Cerebellar cortex (tissue), 1 donor: ENCODE results near the gene ZBTB40.

Experiments used
- DNase-seq: peaks from one replicate; pipeline ENCODE4 v3.0.0-alpha.2; 2015; ENCODE audit warnings: low spot score

ZBTB40 gene

DNA sequence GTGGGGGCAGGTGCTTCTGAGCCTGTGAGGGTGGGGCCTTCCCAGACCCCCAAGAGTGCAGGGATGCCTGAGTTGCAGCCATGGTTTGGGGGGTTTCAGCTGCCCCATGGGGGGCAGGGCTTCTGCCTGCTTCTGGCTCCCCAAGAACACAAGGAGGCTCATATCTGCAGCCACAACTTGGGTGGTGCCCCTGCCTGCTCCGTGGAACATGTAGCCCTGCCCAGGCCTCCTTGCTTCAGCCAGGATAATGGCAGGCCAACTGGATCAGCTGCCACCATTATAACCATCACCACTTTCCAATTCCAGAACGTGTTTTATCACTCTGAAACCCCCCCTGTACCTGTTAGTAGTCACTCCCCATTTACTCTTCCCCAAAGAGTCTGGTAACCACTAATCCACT, 14.0 kb downstream of the ZBTB40 start:
- no peak for DNase-seq

DNA sequence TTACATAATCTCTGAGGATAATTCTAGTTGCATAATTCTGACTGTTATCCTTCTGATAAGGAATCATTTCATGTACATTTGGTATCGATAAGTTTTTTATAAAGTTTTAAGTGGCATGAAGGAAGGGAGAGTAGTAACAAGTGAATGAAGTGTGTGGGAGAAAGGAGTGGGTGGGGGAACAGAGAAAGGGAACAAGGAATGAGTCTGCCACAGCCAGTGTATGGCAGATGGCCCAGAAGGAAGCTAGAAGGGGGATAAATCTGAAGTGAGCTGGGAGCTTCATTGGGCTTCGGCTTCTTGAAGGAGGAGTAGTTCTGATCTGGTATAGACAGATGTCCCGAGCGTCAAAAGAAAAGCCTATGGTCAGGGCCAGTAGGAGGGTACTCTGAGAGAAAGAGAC, 18.6 kb downstream of the ZBTB40 start:
- no peak for DNase-seq

DNA sequence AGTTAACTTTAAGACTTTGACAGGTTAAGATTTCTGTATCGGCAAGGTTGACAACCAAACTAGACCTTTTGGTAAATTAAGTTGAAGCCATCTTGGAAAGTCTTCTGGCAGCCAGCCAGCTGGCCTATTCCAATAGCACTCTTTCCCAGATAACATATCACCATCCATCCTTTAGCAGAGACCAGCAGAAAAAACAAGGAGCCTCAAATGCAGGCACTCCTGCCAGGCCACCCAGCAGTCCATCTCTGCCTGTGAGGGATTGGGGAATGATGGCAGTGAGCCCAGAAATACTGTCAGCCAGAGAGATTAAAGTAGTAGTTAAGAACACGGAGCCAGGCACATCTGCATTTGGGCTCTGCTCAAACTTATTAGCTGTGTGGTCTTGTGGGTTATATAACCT, 19.4 kb downstream of the ZBTB40 start:
- peak; percentile 15 for DNase-seq

DNA sequence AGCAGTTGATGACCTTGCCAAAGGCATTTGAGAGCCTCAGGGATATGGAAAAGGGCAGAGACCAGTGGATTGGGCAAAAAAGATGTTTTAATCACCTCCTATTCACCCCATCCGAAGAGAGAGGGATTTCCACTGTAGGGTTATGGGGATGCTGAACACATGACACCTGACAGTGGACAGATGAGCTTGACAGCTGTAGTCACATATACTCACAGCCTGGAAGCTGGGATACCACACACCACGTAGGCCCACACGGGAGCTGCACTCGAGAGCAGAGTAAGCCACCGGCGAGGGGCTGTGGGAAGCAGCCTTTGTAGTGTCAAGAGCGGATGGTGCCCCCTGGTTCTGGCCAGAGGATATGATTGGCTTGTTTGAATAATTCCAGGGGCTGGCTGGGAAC, 20.0 kb downstream of the ZBTB40 start:
- DNase-seq = no peak

DNA sequence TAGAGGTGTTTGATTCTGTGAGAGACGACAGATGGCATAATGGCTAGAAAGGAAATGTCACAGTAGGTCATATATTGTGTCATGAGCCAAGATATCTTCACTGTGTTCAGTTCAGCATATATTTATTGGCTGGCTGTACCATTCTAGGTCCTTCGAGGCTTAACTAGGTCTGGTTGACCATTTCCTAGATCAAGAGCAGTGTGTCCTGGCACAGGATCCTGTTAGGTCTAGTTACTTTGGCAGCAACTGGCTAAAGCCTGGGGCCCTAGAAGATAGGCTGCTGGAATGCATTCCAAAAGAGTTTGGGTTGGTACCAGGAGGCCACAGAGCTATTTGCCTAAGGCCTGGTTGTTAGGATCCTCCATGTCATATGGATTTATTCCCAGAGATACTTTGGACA, 20.9 kb downstream of the ZBTB40 start:
- DNase-seq = peak; percentile 83

DNA sequence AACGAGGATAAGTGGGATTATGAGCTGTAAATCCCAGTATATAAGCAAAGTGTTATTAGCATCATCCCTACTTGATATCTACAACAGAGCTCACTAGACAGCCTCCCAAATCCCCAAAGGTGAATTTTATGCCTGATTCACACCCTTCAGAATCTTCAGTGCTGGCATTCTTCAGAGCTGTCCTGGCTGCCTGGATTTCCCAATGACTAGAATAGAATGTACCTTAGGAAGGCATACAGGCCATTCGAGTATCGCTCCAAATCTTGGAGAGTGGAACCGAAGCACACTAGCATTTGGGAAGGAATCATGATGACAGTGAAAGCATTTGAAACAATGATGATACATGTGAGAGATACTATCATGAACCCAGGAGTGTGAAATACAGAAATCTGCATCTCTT, 22.3 kb downstream of the ZBTB40 start:
- DNase-seq = no peak

DNA sequence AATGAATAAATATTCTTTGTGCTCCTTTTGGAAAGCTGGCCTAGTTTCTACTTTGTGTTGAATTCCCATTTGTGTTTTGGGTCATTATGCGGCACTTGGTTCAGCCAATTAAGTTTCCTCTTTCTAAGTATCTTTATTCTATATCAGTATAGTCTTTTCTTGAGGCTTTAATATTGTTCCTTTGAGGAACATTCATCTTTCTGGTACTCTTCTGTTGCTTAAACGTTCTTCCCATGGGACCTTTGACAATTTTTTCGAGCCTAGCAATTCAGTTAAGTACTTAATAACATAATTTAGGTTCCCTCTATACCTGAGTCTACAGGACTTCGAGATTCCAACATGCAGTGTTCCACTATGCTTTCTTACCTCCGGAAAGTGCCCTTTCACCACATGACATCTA, 24.9 kb downstream of the ZBTB40 start:
- no peak for DNase-seq

DNA sequence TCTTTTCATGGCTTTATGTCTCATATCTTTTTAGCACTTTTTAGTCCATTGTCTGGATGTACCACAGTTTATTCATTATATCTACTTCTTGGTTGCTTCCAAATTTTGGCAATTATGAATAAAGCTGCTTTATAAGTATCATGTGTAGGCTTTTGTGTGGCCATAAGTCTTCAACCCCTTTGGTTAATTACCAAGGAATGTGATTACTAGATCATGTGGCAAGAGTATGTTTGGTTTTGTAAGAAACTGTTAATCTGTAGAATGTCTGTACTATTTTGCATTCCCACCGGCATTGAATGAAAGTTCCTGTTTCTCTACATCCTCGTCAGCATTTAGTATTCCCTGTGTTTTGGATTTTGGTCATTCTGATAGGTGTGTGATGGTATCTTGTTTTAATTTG, 31.5 kb downstream of the ZBTB40 start:
- DNase-seq = no peak

DNA sequence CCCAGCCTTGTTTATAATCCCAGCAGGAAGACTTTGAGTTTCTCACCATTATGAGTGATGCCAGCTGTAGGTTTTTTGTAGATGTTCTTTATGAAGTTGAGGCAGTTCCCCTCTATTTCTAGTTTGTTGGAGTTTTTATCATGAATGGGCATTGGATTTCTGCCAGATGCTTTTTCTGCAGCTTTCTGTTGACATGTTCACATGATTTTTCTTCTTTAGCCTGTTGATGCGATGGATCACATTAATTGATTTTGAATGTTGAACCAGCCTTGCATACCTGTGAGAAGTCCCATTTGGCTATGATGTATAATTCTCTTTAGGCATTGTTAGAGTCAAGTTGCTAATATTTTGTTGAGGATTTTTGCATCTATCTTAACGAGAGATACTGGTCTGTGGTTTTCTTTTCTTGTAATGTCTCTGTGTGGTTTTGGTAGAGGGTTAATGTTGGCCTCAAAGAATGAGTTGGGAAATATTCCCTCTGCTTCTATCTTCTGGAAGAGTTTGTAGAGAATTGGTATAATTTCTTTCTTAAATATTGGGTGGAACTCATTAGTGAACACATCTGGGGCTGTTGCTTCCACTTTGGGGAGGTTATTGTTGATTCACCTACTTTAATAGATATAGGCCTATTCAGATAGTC, 33.2 kb downstream of the ZBTB40 start:
- DNase-seq = no peak

DNA sequence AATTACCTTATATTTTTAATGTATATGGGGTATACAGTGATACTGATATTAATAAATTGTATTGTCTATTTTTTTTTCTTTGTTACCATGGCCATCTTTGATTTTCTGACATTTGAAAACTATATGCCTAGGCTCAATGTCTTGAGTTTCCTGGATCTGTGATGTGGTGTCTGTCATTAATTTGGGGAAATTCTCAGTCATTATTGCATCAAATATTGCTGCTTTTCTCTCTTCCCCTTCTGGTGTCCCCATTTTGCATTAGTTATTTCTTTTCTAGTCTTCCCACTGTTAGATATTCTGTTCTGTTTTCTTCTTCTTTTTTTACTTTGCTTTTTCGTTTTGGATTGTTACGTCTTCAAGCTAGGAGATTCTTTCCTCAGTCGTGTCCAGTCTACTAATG, 33.8 kb downstream of the ZBTB40 start:
- no peak for DNase-seq

DNA sequence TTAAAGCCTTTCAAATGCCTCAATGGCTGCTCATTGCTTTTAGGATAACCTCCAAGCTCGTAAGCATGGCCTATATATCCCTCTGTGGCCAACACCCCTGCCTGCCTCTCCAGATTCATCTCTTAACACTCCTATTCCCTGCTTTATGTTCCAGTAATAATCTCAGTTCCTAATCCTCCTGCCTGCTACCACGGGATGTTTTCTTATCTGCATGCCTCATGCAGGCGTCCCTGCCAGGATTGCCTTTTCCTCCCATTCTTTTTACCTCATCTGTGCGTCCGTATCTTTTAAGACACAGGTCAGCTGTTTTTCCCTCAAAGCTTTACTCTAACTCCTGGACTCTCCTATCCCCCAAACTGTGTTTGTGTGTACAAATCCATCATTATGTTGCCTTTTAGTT, 36.1 kb downstream of the ZBTB40 start:
- no peak for DNase-seq

DNA sequence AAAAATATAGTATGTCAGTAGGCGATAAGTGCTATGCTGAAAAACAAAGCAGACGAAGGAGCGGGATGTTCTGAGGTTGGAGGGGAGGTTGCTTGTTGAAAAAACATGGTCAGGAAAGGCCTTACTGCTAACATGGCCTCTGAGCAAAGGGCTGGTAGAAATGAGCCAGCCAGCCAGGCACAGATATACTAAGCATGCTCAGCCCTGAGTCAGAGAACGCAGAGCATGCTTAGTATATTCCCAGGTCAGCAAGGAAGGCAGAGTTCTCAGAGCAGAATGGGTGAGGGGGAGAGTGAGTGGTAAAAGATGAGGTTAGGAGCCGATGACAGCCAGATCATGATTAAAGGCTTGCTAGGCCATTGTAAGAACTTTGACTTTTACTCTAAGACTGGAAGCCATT, 36.7 kb downstream of the ZBTB40 start:
- no peak for DNase-seq

DNA sequence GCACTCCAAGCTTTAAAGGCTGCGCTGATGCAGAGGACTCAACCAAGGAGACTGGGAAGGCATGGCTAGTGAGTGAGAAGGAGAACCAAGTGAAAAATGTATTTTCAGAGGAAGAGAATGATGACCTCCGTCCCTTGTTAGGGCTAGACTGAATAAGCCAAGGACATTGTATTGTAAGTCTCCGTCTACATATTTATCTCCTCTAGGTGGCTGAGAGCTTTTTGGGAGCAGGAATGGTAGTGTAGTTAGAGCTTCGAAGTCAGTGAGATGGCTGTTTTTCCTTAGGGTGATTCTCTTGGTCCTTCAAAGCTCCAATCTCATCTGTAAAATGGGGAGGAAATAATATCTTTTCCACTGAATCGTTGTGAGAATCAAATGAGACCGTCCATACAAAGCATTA, 37.6 kb downstream of the ZBTB40 start:
- no peak for DNase-seq

DNA sequence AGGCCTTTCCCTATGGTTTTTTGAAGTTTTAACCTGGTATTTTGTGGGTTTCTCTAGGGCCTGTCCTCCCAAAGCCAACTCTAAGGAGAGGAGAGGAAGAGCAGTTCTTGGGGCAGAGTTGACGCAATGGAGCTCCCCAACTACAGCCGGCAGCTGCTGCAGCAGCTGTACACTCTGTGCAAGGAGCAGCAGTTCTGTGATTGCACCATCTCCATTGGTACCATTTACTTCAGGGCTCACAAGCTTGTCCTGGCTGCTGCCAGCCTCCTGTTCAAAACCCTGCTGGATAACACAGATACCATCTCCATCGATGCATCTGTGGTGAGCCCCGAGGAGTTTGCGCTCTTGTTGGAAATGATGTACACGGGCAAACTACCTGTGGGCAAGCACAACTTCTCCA, 38.2 kb downstream of the ZBTB40 start:
- DNase-seq = no peak

DNA sequence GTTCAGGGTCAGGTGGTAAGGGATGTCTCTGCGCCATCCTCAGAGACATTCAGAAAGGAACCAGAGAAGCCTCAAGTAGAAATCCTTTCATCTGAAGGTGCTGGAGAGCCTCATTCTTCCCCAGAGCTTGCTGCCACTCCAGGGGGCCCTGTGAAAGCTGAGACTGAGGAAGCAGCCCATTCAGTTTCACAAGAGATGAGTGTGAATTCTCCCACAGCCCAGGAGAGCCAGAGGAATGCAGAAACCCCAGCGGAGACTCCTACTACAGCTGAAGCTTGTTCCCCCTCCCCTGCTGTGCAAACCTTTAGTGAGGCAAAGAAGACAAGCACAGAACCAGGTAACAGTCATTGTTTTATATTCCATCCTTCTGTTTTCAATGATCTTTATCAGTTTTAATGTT, 38.7 kb downstream of the ZBTB40 start:
- DNase-seq = no peak

DNA sequence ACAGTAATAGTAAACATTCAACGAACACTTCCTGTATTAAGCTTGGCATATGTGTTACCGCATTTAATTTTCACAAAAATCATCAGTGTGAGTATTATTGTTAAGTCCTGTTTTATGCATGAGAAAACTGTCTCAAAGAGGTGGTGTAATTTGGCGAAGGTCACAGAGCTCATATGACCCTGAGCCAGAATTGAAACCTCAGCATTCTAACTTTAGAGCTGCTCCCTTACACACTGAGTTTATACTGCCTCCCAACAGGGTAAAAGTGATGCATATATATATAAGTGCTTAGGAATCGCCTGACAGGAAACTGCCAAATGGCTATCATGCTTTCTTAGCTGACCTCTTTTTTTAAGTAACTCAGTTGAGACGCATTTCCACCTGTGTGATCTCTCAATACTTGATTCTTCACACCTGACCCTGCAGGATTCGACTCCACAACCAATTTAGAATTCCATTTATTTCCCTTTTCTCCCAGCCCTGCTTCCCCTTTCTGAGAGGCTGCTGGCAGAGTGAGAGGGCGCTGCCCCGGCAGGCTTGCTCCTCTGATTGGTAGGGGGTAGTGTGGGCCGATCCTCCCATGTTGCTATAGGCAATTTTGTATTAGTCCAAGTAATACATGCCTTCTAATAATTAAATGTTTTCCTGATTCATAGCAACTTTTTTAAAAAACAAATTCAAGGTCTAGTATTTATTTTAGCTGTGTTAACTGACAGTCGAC, 40.5 kb downstream of the ZBTB40 start:
- DNase-seq = no peak

DNA sequence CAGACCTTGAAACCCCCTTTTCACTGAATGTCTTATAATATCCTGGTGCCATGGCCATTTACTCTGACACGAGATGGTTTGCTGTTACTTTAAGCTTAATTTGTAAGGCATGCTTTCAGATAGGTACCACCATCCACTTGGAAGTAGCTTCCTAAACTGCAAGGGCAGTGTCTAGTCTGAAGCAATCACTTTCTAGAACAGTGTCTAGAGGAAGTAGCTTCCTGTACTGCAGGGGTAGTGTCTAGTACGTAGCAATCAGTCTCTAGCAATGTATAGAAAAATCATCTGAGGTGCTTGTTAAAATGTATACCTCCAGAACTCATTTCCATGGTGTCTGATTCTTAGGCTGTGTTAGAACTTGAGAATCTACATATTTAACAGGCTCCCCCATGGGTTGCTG, 42.5 kb downstream of the ZBTB40 start:
- no peak for DNase-seq

DNA sequence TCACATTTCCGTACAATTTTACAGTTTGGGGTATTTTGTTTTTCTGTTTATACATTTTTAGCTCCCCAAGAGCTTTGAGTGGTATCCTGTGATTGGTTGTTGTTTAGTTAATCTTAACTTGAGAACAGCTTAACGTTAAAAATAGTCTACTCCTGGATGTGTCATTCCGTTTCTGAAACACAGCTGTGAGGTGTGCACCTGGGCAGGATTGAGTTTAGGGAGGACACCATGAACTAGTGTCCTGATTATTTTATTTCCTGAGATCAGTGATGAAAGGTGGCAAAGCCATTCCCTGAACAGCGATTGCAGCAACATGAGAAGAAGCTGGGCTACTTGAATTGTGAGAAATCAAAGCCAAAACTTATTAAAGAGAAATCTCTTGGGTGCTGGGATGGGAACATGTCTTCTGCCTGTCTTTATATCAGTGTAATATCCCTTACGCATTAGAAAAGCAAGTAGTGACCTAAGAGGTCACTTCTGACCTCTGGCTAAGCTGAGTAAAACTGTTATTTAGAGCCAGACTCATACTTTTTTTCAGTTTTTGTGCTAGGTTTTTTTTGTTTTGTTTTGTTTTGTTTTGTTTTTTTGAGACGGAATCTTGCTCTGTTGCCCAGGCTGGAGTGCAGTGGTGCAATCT, 43.4 kb downstream of the ZBTB40 start:
- no peak for DNase-seq

DNA sequence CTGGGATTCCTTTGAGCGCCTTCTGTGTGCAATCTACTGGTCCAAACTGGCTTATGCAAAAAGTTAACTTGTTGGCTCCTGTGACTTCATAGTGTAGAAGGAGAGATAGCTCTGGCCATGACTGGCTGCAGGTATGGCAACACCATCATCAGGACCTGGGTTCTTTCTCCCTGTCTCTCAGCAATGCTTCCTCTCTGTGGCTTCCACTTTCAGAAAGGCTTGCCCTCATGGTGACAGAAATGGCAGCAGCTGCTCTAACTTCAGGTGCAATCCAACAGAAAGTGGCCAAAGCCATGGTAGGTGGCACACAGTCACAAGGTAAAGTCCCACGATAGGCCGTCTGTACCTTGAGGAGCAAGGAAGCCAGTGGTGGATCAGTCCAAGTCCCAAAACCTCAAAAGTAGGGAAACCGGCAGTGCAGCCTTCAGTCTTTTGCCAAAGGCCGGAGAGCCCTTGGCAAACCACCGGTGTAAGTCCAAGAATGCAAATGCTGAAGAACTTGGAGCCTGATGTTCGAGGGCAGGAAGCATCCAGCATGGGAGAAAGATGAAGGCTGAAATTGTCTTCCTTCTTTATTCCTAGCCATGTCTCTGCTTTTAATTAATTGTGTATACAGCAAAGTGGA, 45.0 kb downstream of the ZBTB40 start:
- DNase-seq = no peak

DNA sequence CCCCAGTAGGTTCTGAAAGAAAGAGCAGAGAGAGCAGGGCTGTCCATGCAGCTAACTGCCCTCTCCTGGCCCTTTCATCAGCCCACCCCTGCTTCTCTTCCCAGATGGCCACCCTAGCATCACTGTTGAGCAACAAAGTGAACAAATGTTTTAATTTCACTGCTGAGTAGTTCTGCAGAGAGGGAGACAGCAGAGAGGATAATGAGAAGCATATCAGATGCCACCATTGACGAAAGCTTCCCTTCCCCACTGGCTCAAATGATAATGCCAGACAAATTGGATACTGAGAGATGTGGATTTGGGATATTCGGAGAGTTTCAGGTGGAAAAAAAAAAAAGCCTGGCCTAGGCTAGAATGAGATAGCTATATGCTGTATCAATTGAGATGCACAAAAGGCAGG, 46.8 kb downstream of the ZBTB40 start:
- DNase-seq = no peak

DNA sequence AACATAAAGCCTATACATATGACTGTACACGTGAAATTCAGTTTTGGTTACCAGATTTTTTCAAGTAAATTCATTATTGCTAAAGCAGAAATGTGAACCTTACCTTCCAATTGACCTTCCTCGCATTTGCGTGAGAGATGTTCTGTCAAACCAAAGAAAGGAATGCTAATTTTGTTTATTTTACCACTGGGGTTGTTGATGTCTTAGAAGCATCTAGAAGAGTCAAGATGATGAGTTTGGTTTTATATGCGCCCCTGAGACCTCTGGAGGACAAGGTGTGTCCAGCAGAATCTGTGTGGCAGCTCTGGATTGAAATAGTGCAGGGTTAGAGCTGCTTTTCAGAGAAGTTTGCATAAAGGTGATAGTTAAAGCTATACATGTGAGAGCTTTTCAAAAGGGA, 48.4 kb downstream of the ZBTB40 start:
- no peak for DNase-seq

DNA sequence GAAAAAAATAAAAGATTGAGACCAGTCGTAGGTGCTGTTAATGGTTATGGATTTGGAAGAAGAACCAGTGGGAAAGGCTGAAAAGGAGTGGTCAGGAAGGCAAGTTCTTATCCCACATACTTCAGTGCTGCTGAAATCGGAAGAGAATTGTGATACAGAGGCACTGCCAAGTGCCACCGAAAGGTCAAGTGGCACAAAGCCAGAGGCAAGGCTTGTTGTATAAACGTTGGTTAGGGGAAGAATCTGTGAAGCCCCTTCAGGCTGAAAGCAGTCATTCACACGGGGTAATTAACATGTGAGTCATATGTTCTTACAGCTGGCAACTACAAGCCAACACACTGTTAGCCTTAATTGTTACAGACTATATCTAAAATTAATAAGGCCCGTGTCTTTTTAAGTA, 48.8 kb downstream of the ZBTB40 start:
- no peak for DNase-seq

DNA sequence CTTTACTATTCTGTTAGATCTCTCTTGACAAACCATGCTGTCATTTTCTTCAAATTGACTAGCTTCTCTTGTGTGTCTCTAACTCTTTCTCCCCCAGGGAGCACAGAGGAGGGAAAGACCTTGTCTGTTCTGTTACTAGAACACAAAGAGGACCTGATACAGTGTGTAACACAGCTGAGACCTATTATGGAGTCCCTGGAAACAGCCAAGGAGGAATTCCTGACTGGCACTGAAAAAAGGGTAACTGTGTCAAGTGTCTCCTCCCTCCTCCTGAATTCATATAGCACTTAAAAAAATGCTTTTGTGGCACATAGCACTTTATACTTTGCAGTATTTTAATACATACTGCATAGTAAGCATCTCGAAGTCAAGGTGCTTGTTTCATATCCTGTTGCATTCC, 50.6 kb downstream of the ZBTB40 start:
- no peak for DNase-seq
